ENCODE data around the gene ATRNL1.

GRCh38 chr10:115052728-115053127 is 40.4 kb upstream of the ATRNL1 start:
- no peak for TF ChIP-seq CTCF (IDR thresholded peaks at IDR 0.05; ENCODE audit: poor library complexity, severe bottlenecking)
- no peak for TF ChIP-seq POLR2AphosphoS5 (IDR thresholded peaks at IDR 0.05)
- TF ChIP-seq EZH2 (IDR thresholded peaks at IDR 0.05; ENCODE audit: borderline replicate concordance, insufficient read depth, low read length, poor library complexity, severe bottlenecking), result no peak
- TF ChIP-seq TAF1 (IDR thresholded peaks at IDR 0.05; ENCODE audit: low read depth), result no peak
